Raji (cell line): Measurements from ENCODE around the gene SEC23A.

Experiments used
- POLR2A ChIP-seq: IDR thresholded peaks from 2 replicates; pipeline ENCODE4 v1.6.1; 2011; ENCODE audit warnings: low read depth, low read length, control low read depth; ENCODE audit not compliant: insufficient read depth

Gene SEC23A

DNA sequence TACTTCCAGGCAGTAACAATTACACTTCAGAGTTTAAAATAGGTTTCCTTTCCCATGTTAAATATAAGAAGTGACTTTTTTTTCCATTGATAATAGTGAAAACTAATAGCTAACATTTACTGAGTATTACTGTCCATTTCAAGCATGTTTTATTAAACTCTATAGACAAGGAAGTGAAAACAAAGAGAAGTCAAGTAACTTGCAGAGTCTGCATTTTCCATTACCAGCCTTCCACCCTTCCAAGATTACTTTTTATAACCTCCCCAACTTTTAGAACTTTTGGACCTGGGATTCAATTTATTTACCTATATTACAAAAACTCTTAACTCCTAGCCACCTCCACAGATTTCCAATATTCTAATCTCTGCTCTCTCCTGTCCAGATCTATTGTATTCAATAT, 67.7 kb downstream of the SEC23A start:
- no peak for TF ChIP-seq POLR2A

DNA sequence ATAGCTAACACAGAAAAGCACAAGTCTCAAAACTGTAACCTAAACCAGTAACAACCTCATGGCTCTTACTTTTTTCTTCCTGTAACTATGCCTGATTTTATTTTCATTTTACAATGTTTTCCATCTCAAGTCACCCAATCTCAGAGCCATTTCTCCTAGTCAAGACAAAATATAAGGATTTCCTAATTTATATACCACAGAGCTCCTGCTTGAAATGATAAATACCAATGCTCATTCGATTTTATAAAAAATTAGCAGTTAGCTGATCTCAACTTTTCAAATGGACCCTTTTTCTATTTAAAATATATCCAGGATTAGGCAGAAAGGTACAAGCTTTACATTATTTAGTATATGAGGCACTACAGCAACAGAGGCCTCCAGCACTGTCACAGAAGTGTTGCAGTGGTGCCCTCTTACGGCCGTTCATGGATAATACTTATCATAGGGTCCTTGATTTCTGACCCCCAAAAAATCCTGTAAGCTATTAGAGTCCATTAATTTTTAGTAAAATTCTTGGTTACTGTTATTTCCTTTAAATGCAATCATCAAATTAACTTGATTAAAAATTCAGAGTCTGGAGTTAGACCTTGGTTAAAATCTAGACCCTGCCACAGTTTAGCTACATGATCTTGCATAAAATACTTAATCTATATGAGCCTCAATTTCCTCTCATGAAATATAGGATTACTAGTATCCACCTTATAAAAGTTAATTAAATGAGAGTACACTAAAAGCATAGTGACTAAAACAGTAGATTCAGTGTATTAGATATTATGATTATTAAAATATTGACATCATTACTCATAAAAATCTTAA, 68.3 kb downstream of the SEC23A start:
- no peak for TF ChIP-seq POLR2A

DNA sequence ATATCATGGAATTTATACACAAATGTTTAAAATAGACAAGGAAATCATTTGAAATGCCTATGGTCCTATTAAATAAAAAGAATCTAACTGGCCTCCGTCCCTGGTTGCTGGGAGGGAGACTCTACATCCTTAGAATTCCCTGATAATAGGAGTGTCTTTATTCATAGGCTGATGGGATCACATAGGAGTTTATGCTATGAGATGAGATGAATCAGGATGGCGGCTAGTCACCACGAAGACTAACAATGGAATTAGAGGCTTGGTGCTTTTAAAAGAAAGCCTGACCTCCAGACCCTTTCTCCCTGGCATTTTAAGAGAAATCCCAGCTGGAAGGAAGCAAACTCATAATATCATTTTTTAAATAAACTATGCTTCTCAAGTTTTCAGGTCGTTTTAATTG, 69.7 kb downstream of the SEC23A start:
- TF ChIP-seq POLR2A = no peak

DNA sequence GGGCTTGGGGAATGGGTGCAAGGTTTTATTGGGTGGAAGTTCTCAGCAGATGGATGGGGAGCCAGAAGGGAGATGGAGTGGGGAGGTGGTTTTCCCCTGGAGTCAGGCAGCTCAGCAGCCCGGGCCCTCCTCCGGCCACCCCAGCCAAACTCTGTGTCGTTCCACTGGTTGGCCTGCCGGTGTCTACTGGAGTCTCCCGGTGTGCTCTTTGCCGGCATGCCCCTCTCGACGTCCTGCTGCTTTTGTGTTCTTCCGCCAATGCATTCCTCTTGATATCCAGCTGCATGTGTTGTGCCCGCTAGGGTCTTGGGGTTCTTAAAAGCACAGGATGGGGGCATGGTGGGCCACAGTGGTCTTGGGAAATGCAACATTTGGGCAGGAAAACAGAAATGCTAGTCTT, 72.8 kb downstream of the SEC23A start:
- TF ChIP-seq POLR2A = no peak

DNA sequence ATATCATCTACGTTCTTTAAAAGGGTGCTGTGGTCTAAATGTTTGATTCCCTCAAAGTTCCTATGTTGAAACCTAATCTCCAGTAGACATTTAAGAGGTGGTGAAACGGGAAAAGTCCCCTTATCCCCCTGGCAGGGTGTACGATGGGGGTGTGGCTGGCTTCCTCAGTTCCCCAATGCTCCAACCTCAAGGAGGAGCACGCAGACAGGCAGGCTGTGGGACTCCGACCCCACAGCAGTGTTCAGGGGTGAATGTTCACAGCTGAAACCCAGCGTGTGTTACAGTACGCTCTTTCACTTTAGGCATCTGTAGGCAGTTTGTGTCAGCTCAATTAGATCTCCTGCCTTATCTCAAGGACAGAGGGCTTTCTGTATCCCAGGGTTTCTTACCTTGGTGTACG, 73.2 kb downstream of the SEC23A start:
- no peak for TF ChIP-seq POLR2A

DNA sequence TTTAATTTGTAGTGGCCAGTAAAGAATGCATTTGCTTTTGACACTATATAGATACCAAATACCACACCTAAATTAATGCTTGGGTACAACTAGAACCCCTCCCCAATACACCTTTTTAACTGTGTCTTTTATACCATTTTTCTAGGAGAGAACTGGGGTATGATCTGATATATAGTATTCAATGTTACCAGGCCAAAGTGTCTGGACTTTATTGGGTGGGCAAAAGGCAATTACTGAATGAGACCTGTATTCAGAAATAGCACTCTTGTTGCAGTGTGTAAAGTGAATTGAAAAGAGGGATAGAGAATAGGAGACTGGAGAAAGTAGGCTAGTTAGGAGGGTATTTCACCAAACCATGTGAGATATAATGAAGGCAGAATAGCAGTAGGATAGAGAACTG, 74.4 kb downstream of the SEC23A start:
- no peak for TF ChIP-seq POLR2A

DNA sequence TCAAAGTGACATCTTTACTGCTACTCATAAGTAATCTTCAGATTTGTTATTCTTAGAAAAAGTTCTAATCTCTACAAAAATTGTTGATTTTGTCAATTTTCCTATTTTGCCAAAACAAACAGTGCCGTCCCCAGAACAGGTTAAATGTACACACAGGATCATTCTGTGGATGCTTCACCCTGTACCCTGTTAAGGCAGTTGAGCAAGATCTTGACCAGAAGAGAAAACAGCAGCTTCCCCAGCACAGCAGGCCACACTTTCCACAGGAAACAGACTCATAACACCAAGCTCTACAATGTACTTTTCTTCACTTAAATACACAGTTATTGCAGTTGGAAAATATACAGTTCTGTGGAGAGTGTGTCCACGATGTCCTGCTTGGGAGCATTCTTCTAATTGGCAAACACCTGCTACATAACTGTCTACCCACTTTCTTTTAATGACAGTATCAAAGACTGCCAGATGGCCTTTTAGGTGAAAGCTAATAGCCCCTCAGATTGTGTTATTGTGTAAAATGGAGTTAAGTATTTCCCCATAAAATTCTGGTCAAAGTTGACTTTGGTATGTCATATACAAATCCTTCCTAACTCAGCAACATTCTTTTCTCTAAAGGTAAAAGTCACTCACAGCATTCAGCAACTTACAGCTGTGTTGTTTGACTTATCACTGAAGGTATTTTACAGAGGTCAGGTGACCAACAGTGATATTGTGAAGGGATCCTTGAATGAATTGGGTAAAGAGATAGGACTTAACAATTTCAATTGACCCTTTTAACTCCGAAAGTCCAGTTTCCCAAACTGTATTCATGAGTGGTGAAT, 77.0 kb downstream of the SEC23A start:
- no peak for TF ChIP-seq POLR2A

DNA sequence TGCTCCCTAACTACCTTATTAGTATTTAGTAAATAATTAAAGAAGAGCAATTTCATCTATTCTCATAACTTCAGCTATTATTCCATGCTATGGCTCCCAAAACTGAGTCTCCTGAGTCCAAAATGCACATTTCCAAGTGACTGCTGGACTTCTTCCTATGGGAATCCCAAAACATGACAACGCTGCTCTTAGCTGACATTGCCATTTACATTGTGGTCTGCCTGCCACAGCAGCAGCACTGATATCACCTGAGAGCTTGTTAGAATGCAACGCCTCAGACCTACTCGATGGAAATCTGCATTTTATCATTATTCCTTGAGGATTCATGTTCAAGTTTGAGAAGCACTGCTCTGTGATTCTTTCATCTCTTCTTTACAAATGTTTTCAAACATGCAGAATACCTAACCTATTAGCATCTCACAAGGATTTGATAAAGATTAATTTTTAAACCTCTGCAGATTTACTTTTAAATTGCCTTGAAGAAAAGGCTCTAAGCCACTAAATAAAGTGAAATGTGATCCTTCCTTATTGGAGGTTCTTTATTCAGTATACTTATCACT, 77.7 kb downstream of the SEC23A start:
- TF ChIP-seq POLR2A = no peak

DNA sequence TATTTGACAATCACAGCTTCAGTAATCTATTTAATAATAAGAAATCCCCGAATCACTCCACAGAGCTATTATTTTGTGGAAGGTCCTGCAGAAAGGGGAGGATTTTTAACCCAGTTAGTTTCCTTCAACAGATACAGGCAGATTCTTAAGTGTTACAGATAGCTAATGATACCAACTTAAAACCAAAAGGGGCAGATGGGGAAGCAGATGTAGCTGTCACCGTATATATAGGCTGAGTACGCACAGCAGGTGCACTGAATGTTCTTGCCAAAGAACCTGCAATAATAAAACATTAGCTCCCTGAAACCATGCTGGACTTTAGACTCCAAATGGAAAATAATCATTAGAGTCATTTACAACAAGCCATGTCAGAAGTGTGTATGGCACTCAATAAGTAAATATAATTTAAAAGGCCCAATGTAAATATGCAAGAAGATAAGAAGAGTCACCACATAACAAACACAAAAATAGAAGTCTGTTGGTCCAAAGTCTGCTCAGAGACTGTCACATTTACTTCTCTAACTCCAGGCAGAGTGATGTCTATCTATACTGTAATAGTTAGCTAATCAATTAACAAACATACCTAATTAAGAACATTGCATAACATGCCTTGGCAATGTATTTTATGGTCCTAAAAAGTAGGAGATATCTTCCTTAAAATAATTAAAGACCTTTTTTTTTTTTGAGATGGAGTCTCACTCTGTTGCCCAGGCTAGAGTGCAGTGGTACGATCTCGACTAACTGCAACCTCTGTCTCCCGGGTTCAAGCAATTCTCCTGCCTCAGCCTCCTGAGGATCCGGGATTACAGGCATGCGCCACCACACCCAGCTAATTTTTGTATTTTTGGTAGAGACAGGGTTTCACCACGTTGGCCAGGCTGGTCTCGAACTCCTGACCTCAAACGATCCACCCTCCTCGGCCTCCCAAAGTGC, 78.8 kb downstream of the SEC23A start:
- no peak for TF ChIP-seq POLR2A

DNA sequence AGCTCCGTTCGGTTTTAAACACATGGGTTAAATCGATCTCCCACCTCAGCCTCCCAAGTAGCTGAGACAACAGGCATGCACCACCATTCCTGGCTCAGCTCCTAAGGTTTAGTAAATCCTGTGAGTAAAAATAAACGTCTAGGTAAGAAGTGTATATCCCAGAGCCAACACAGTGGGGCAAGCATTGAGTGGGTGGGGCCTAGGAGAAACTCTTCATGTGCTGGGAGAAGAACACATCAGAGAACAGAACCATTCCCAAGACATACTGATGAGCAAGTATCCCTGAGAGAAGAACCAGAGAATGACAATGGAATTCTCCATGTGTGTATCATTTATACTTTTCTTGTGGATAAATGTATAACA, 86.3 kb downstream of the SEC23A start:
- TF ChIP-seq POLR2A = no peak

DNA sequence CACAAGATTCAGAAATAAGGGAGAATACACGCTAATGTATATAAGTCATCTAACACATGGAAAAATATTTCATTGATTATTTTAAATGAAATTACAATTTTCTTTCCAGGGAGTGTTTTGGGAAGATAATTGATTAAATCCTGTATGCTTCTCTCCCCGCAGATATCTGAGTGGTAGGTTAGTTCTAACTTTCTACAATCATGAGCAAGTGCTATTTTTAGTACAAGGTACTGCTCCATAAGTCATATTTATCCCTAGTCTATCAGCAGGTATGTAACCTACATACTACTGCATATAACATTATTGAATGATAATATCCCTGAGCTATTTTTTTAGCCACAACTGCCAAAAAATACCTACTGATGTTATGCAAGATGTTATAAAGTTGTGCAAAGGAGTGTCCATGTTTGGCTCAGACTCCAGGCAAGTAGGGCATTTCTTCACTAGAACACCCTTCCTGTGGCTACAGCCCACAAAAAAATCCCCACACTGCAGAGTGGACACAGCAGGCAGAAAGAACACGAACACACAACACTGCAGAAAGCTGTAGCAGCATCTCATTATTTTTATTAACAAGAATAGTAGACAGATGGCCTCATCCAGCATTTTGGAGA, 87.0 kb downstream of the SEC23A start:
- no peak for TF ChIP-seq POLR2A

DNA sequence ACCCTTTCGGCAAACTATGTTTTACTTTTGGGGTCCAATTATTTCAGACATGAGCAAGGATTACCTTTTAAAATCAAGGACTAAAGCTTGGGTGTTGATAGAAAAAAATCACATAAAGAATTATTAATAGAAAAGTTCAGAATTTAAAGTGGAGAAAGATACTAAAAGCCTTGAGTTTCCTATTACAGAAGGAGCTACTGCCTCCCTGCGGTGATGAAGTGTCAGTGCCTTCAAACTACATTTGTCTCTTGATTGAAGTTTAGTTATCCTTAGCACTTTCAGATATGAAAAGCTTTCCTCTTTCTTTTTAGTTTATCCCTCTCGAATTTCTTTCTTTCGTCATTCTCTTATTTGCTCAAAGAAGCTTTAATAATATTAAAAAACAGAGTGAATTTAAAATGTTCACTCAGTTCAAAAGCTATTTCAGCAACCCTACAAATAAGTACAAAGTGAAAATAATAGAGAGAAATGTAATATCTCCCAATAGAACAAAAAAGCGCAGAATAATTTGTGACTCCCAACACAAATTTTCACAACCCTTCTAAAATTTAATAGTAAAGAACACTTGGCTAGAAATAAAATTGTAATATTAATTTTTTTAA, 87.6 kb downstream of the SEC23A start:
- TF ChIP-seq POLR2A = no peak

DNA sequence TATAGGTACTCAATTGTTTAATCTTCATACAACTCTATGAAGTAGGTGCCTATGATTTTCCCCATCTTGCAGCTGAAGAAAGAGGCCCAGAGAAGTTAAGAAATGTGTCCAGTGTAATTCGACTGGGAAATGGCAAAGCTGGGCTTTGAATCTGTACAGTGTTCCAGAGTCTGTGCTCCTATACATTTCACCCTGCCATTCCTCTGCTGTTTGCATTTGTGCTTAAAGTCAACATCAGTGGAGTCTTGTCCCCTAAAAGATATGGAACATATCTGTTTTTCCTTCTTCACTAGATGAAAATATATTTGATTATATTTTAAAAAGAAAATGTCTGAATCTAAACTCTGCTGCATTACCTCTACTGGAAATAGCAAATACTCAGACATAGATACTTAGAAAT, 88.6 kb downstream of the SEC23A start:
- TF ChIP-seq POLR2A = no peak

DNA sequence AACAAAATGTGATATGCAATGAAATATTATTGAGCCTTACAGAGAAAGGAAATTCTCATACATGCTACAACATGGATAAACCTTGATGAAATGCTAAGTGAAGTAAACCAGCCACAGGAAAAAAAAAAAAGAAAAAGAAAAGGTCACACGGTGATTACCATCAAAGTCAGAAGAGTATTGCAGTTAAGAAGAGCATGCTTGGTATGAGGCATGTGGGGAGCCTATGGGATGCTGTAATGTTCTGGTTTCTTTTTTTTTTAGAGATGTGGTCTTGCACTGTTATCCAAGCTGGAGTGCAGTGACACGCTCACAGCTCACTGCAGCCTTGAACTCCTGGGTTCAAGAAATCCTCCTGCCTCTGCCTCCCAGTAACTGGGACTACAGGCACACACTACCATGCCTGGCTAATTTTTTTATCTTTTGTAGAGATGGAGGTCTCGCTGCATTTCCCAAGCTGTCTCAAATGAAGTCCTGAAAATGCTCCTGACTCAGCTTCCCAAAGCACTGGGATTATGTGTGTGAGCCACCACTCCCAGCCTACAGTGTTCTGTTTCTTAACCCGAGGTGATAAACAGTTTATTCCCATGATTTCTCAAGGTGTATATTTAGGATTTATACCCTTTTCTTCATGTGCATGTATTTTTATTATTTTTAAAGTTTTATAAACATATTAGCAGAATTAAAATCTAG, 96.2 kb downstream of the SEC23A start:
- TF ChIP-seq POLR2A = no peak
